Astrocyte of the spinal cord (primary cell): ENCODE results near the gene SPANXB1.
"Not testable (repeated sequence)": the region's sequence is repeated elsewhere in the genome, so short reads cannot be mapped to it uniquely, and the experiment has no call there.

Experiments
- DNase-seq: peaks from one replicate; pipeline ENCODE4 v3.0.0; 2011; ENCODE audit warnings: low read depth, low spot score
- H3K4me3 ChIP-seq: 2 replicates; pipeline ENCODE4 v1.5.1; 2011; ENCODE audit warnings: low read depth, mild to moderate bottlenecking, low read length, moderate library complexity
- in situ Hi-C: cut with HindIII; loops from 2 replicates; pipeline ENCODE4 v1.10.0; 2017; ENCODE audit warnings: low sequenced_read_pairs
- TF ChIP-seq, protein P1 (sequence below): IDR thresholded peaks from 2 replicates; pipeline ENCODE4 v1.5.1; 2012; ENCODE audit warnings: low read depth, mild to moderate bottlenecking, low read length, inconsistent platforms

Gene SPANXB1, protein sequence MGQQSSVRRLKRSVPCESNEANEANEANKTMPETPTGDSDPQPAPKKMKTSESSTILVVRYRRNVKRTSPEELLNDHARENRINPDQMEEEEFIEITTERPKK

DNA sequence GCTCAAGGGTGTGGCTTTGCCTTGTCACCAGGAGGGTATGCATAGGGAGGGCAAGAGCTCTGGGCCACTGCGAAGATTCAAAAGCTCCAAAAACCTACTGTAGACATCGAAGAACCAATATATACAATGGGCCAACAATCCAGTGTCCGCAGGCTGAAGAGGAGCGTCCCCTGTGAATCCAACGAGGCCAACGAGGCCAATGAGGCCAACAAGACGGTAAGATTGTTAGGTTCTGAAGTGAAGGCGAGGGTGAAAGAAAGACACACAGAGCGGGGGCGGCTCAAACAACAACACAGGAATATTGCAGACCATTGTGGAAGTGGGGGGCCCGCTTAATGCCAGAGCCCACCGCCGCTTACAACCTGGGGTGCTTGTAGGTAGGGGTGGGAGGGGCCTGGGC is at the start of gene SPANXB1:
TSS of gene SPANXB1 (plus strand) at position 27 of the 400 bp plus-strand sequence. CDS start at position 127, 100 bp downstream.
- H3K4me3 ChIP-seq, in situ Hi-C loops, DNase-seq: not testable (repeated sequence)

DNA sequence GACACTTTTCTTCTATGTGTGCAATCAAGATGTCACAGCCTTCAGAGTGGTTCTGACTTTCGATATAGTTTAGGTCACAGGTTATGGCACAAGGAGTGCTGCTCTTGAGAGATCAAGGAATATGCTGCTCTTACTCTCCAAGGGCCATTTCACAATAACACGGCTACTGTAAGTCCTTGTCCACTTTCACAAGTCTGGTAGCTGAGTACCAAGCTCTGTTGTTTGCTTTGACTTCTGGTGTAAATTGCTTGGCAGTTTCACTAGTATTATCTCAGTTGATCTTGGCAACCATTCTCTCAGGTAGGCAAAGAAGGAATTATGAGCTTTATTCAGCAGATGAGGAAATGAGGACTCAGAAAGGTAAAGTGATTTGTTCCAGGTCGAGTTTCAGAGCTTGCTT is 35.4 kb upstream of the SPANXB1 start:
- TF ChIP-seq, protein P1, sequence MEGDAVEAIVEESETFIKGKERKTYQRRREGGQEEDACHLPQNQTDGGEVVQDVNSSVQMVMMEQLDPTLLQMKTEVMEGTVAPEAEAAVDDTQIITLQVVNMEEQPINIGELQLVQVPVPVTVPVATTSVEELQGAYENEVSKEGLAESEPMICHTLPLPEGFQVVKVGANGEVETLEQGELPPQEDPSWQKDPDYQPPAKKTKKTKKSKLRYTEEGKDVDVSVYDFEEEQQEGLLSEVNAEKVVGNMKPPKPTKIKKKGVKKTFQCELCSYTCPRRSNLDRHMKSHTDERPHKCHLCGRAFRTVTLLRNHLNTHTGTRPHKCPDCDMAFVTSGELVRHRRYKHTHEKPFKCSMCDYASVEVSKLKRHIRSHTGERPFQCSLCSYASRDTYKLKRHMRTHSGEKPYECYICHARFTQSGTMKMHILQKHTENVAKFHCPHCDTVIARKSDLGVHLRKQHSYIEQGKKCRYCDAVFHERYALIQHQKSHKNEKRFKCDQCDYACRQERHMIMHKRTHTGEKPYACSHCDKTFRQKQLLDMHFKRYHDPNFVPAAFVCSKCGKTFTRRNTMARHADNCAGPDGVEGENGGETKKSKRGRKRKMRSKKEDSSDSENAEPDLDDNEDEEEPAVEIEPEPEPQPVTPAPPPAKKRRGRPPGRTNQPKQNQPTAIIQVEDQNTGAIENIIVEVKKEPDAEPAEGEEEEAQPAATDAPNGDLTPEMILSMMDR, result no peak
- DNase-seq, result no peak
- no peak overlapping the region for H3K4me3 ChIP-seq
- in situ Hi-C loops, result no loop called here

DNA sequence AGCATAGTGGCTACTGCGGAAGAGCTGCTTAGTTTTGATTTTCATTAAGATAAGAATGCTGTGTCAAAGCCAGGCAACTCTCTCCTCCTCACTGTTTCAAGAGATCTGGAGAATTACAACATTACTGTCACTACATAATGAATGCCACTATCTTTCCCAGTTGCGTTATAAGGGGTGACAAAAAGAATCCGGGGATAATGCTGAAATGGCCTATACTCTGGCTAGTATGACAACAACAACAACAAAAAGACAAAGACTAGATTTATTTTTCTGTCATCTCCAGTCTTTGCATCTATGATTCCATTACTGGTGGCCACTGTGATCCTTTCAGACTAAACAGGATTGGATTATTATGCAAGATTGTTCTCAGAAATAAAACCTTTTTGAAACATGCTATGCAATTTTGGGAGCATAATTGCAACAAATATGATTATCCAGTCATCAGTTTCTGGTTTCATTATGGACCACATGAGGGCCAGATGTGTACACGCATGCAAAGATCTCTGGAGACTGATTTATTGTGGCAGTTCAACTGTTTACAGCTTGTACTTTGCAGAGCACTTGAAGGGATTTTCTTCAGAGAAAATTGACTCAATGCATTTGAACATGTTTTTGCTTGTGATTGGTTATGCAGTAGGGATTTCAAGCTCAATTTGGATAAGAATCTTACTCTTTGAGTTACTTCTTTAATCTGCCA is 31.1 kb upstream of the SPANXB1 start:
- in situ Hi-C loops, result no loop called here
- DNase-seq, result no peak

DNA sequence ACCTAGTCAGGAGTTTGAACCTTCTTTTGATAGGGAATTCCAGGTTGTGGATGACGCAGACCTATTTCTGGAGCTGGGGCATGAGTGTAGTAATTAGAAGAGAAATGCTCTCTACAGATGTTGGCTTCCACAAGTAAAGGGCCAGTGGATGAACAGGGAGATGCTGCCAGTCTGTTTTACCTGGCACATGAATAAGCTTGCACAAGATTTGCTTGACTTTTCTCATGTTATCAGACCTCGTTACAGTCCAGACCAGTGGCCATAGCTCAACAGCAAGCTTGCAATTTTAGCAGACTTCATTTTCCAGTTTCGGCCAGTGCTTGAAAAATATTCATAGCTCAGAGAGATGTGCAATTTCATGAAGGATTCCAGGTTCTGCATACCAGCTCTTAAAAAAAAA is 26.9 kb upstream of the SPANXB1 start:
- in situ Hi-C loops, result no loop called here
- TF ChIP-seq, protein P1, result no peak
- H3K4me3 ChIP-seq, result no peak overlapping the region
- no peak for DNase-seq

More for the DNA sequence above, 31.1 kb upstream of the SPANXB1 start:
- TF ChIP-seq, protein P1, result no peak
- H3K4me3 ChIP-seq, result no peak overlapping the region

DNA sequence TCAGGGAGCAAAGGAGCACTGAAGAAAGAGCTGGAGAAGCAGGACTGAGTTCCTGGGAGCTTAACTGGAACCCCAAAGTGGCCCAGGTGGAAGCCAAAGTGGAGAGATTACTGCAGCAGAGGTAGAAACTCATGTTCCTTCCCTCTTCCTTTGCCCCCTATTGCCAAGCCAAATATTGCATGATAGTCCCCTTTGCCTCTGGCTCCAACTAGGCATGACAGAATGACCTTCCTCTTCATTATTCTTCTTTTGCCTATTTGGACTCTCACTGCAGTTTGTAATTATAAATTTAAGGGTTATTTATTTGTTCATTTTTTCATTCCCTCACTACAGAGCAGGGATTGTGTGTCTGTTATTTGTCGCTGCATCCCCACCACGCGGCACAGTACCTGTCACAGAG is 22.1 kb upstream of the SPANXB1 start:
- DNase-seq, result no peak
- in situ Hi-C loops, result no loop called here
- TF ChIP-seq, protein P1, result no peak
- H3K4me3 ChIP-seq, result no peak overlapping the region

DNA sequence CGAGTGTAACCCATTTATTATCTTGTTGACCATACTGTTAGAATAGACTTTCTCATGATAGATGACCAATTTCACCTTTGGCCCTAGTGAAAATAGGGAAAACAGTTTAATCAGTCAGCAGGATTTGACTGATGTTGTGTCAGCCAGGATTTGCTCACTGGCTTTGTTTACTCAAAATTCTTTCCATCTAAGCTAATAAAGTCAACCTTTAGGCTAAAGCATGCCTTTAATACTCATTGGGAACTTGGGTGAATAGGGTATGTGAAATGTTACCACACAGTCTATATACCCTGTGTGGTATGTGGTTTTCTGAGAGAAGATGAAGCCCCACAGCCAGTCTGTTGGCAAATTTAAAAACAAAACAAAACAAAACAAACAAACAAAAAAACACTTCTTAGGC is 18.7 kb upstream of the SPANXB1 start:
- DNase-seq, result no peak
- TF ChIP-seq, protein P1, result no peak
- H3K4me3 ChIP-seq, result no peak overlapping the region
- in situ Hi-C loops, result no loop called here

DNA sequence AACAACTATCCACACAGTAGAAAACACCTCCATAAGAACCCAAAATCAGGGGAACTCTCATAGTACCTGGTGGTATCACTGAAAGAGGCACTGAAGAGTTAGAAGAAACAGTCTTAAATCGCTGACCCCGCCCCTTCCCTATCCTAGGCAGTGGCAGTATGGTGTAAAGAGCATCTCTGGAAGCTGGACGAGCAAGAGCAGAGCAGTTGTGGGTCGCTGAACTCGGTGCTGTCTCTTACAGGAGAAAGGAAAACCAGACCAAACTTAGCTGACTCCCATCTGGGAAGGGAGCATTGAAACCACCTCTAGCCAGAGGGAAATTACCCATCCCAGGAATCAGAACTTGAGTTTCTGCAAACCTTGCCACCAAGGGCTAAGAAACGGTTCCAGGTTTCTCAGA is 2.8 kb downstream of the SPANXB1 start:
- in situ Hi-C loops, DNase-seq, H3K4me3 ChIP-seq: not testable (repeated sequence)

DNA sequence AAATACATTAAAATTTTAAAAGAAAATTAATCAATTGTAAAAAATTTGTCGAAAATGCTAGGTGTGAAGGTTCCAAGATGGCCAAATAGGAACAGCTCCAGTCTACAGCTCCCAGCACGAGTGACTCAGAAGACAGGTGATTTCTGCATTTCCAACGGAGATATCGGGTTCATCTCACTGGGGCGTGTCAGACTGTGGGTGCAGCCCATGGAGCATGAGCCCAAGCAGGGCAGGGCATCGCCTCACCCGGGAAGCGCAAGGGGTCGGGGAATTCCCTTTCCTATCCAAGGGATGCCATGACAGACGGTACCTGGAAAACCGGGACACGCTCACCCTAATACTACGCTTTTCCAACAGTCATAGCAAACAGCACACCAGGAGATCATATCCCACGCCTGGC is 41.9 kb downstream of the SPANXB1 start:
- DNase-seq, in situ Hi-C loops, H3K4me3 ChIP-seq: not testable (repeated sequence)

DNA sequence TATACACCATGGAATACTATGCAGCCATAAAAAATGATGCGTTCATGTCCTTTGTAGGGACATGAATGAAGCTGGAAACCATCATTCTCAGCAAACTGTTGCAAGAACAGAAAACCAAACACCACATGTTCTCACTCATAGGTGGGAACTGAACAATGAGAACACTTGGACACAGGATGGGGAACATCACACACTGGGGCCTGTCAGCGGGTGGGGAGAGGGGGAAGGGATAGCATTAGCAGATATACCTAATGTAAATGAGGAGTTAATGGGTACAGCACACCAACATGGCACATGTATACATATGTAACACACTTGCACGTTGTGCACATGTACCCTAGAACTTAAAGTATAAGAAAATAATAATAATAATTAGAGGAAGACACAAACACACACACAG is 47.5 kb downstream of the SPANXB1 start:
- H3K4me3 ChIP-seq, in situ Hi-C loops, DNase-seq: not testable (repeated sequence)

DNA sequence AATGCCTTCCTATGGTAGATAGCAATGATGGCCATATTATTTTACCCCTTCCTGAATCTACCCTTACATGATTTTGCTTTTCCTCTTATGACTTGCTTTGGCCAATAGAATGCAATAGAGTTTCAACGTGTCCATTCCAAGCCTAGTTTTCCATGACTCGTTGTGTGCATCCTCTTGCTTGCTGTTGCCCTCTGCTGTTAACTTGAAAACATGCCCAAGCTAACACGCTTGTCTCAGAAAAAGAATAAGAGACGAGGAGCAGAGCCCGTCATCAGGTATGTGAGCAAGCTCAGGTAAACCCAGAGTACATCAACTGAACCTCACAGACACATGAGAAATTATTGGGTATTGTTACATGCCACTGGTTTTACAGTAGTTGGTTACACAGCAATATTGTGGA is 49.7 kb downstream of the SPANXB1 start:
- H3K4me3 ChIP-seq, in situ Hi-C loops: not testable (repeated sequence)
- peak; percentile 1 for DNase-seq
